Colonic mucosa (tissue), 4 donors: ENCODE measurements around the gene SCAF4. TPM values are rescaled to one million over a fixed set of nuclear protein-coding genes. Genes with fewer than 3 reads are reported as not detected.

ENCODE experiments used
- DNase-seq: peaks from one replicate; pipeline ENCODE4 v3.0.0-alpha.2; 2020
- H3K27ac ChIP-seq: fragments of 200-600 bp; one replicate; pipeline ENCODE4 v1.8.0; 2021
- H3K27me3 ChIP-seq: fragments of 200-600 bp; one replicate; pipeline ENCODE4 v1.8.0; 2021
- H3K36me3 ChIP-seq: fragments of 200-600 bp; one replicate; pipeline ENCODE4 v1.8.0; 2021
- H3K4me1 ChIP-seq: fragments of 200-600 bp; one replicate; pipeline ENCODE4 v1.8.0; 2021; ENCODE audit warnings: mild to moderate bottlenecking
- H3K4me3 ChIP-seq: fragments of 200-600 bp; one replicate; pipeline ENCODE4 v1.8.0; 2021
- H3K9ac ChIP-seq, 2 donors: one replicate each; pipeline ENCODE4 v1.7.0; 2013; ENCODE audit warnings: control low read depth in 2 of 2, low read depth in 2 of 2, low read length in 2 of 2
- H3K9me3 ChIP-seq: fragments of 200-600 bp; one replicate; pipeline ENCODE4 v1.8.0; 2021
- CTCF ChIP-seq: fragments of 200-600 bp; IDR thresholded peaks from one replicate; pipeline ENCODE4 v1.8.0; 2022; ENCODE audit warnings: antibody characterized with exemption, mild to moderate bottlenecking
- intact Hi-C: fragments of 100-400 bp; cut with DNase I; formaldehyde crosslinking; loops from one replicate; pipeline ENCODE4 v1.14.1; 2022
- total RNA-seq, 2 donors: library from RNA; stranded (reverse); fragmentation: NEBNext Ultra II Directional in 1 of 2; extraction: Animal tissue kit (Norgen Biotek cat#: 25700) in 1 of 2; gene quantifications; one replicate each; pipeline ENCODE4 v1.2.1, GENCODE V29; 2021
- donor health status: healthy.
- donor health status: DM: no; HTN: no; CAD: no.
- donor health status: DM: no; HTN: no; CAD: no.

SCAF4 gene
- total RNA-seq, 2 donors from 2014 or later = 35.1 to 35.9 TPM

- Histone ChIP-seq H3K9ac (no peak overlapping the region), H3K4me1 (no peaks in the 10 kb centered on the region), H3K4me3 (no peak overlapping the region), H3K27me3 (no peaks in the 10 kb centered on the region), H3K9me3 (no peaks in the 10 kb centered on the region), H3K27ac (no peak overlapping the region), H3K36me3 (peaks cover 12% of the 10 kb centered on the region)
- intact Hi-C loops = no loop called here
- no peak for TF ChIP-seq CTCF
- no peak for DNase-seq
Observed at GRCh38 chr21:31682620-31683019, 49.3 kb downstream of the SCAF4 start.

- intact Hi-C loops = no loop called here
- H3K9me3 ChIP-seq = no peaks in the 10 kb centered on the region
- peaks cover 1% of the 10 kb centered on the region for H3K36me3 ChIP-seq
- H3K4me1 ChIP-seq = peaks cover 3% of the 10 kb centered on the region
- H3K9ac ChIP-seq = no peak overlapping the region
- no peak for TF ChIP-seq CTCF
- no peak for DNase-seq
- H3K4me3 ChIP-seq = no peak overlapping the region
- H3K27me3 ChIP-seq = no peaks in the 10 kb centered on the region
- no peak overlapping the region for H3K27ac ChIP-seq
Observed at GRCh38 chr21:31678478-31678877, 53.4 kb downstream of the SCAF4 start.

GRCh38 chr21:31677047-31677446 is 54.9 kb downstream of the SCAF4 start:
- Histone ChIP-seq H3K9me3 (no peaks in the 10 kb centered on the region), H3K36me3 (no peaks in the 10 kb centered on the region), H3K27me3 (no peaks in the 10 kb centered on the region), H3K9ac (no peak overlapping the region), H3K4me3 (no peak overlapping the region), H3K27ac (no peak overlapping the region), H3K4me1 (peaks cover 3% of the 10 kb centered on the region)
- no peak for TF ChIP-seq CTCF
- intact Hi-C loops = no loop called here
- DNase-seq = no peak

GRCh38 chr21:31675960-31676359 is 56.0 kb downstream of the SCAF4 start:
- no peak overlapping the region for H3K9ac ChIP-seq
- H3K27me3 ChIP-seq = no peaks in the 10 kb centered on the region
- peaks cover 3% of the 10 kb centered on the region for H3K4me1 ChIP-seq
- no peaks in the 10 kb centered on the region for H3K36me3 ChIP-seq
- H3K9me3 ChIP-seq = no peaks in the 10 kb centered on the region
- H3K4me3 ChIP-seq = no peak overlapping the region
- H3K27ac ChIP-seq = no peak overlapping the region
- DNase-seq = no peak
- intact Hi-C loops = no loop called here
- no peak for TF ChIP-seq CTCF

- Histone ChIP-seq H3K9ac (no peak overlapping the region), H3K27ac (no peak overlapping the region), H3K4me1 (peaks cover 3% of the 10 kb centered on the region), H3K36me3 (no peaks in the 10 kb centered on the region), H3K27me3 (no peaks in the 10 kb centered on the region), H3K9me3 (no peaks in the 10 kb centered on the region), H3K4me3 (no peak overlapping the region)
- intact Hi-C loops = no loop called here
- TF ChIP-seq CTCF = no peak
- DNase-seq = no peak
Observed at GRCh38 chr21:31675318-31675717, 56.6 kb downstream of the SCAF4 start.
